NCI-H2227 treated with DMSO at 0.1 percent for 48 hours (cell line): ENCODE measurements around the gene CD2AP.
"Not testable (repeated sequence)": the region's sequence is repeated elsewhere in the genome, so short reads cannot be mapped to it uniquely, and the experiment has no call there.

Experiments used
- DNase-seq: peaks from one replicate; lab custom pipeline; 2025; lab: John Stamatoyannopoulos, UW

CD2AP gene

GRCh38 chr6:47464052-47464451, 13.5 kb upstream of the CD2AP start:
- no peak for DNase-seq

- DNase-seq = no peak
Observed at GRCh38 chr6:47465117-47465516, 12.5 kb upstream of the CD2AP start.

- no peak for DNase-seq
Observed at GRCh38 chr6:47471911-47472310, 5.7 kb upstream of the CD2AP start.

GRCh38 chr6:47473791-47474346, 3.7 kb upstream of the CD2AP start:
- DNase-seq = no peak

GRCh38 chr6:47475319-47475816, 2.2 kb upstream of the CD2AP start:
- DNase-seq = no peak

- DNase-seq = no peak
Observed at GRCh38 chr6:47476781-47477496, 650 bp upstream of the CD2AP start.

GRCh38 chr6:47478233-47479139, 897 bp downstream of the CD2AP start:
- DNase-seq = no peak

GRCh38 chr6:47479140-47479508, 1.5 kb downstream of the CD2AP start:
- DNase-seq = no peak

GRCh38 chr6:47479874-47480273, 2.3 kb downstream of the CD2AP start:
- no peak for DNase-seq

- not testable (repeated sequence) for DNase-seq
Observed at GRCh38 chr6:47481213-47481612, 3.6 kb downstream of the CD2AP start.

- no peak for DNase-seq
Observed at GRCh38 chr6:47481806-47482205, 4.2 kb downstream of the CD2AP start.

- DNase-seq = no peak
Observed at GRCh38 chr6:47483516-47483852, 5.9 kb downstream of the CD2AP start.

- no peak for DNase-seq
Observed at GRCh38 chr6:47483853-47484546, 6.4 kb downstream of the CD2AP start.

- no peak for DNase-seq
Observed at GRCh38 chr6:47484616-47485015, 7.0 kb downstream of the CD2AP start.

GRCh38 chr6:47485083-47485482, 7.5 kb downstream of the CD2AP start:
- no peak for DNase-seq

GRCh38 chr6:47485491-47486135, 8.0 kb downstream of the CD2AP start:
- DNase-seq = no peak

GRCh38 chr6:47489995-47490394, 12.4 kb downstream of the CD2AP start:
- no peak for DNase-seq

- DNase-seq = no peak
Observed at GRCh38 chr6:47490676-47491075, 13.1 kb downstream of the CD2AP start.

GRCh38 chr6:47492355-47492754, 14.8 kb downstream of the CD2AP start:
- no peak for DNase-seq

GRCh38 chr6:47495207-47495606, 17.6 kb downstream of the CD2AP start:
- DNase-seq = no peak

- DNase-seq = no peak
Observed at GRCh38 chr6:47495954-47496545, 18.5 kb downstream of the CD2AP start.
